B cell (primary cell): ENCODE data around the gene NHLRC1. TPM values are rescaled to one million over a fixed set of nuclear protein-coding genes. Genes with fewer than 3 reads are reported as not detected.

Experiments used
- ATAC-seq: fragments of 200-7000 bp; cut with Tn5 transposase; one replicate; pipeline ENCODE4 v1.10.0; 2021; ENCODE audit warnings: low read depth, mild to moderate bottlenecking, moderate number of reproducible peaks, moderate library complexity
- CTCF ChIA-PET: fragments of 350-600 bp; sonication (Branson Sonifier 250); formaldehyde crosslinking; loops from one replicate; lab custom pipeline; 2021; ENCODE audit warnings: antibody characterized with exemption, inconsistent platforms; lab: Charles Lee
- POLR2A ChIA-PET: fragments of 350-600 bp; sonication (Branson Sonifier 250); formaldehyde crosslinking; loops from one replicate; lab custom pipeline; 2021; ENCODE audit warnings: antibody characterized with exemption; lab: Charles Lee
- DNase-seq: peaks from one replicate; pipeline ENCODE4 v3.0.0; 2013
- H2AFZ ChIP-seq: 2 replicates; pipeline ENCODE4 v1.6.1; 2012; ENCODE audit warnings: mild to moderate bottlenecking, low read depth, low read length; ENCODE audit not compliant: insufficient read depth, poor library complexity, severe bottlenecking
- H3K27ac ChIP-seq, 2 donors: 1 replicate in 1 of 2; 2 replicates in 1 of 2; pipeline ENCODE4 v1.5.1; 2012 to 2013; ENCODE audit warnings: low read length in 2 of 2, mild to moderate bottlenecking in 2 of 2, moderate library complexity in 1 of 2
- H3K27me3 ChIP-seq, 4 experiments: fragments of 200-600 bp in 1 of 4; sonication (generic) in 1 of 4; replicated peaks in 1 of 4; 1 replicate in 2 of 4; 2 replicates in 2 of 4; pipeline versions ENCODE4 v1.6.1 to v1.7.0; 2013 to 2016; ENCODE audit warnings: low read length in 3 of 4, mild to moderate bottlenecking in 2 of 4, mixed read lengths in 1 of 4, moderate library complexity in 1 of 4; ENCODE audit not compliant: insufficient read depth in 4 of 4, control insufficient read depth in 3 of 4; ENCODE audit errors: control extremely low read depth in 1 of 4
- H3K36me3 ChIP-seq, 2 experiments: replicated peaks in 1 of 2; 1 replicate in 1 of 2; 2 replicates in 1 of 2; pipeline versions ENCODE4 v1.6.1 to v1.7.1; 2013; ENCODE audit warnings: low read length in 1 of 2; ENCODE audit not compliant: insufficient read depth in 2 of 2, control insufficient read depth in 1 of 2; ENCODE audit errors: control extremely low read depth in 1 of 2, extremely low read depth in 1 of 2
- H3K4me1 ChIP-seq, 2 donors: fragments of 200-600 bp in 1 of 2; sonication (generic) in 1 of 2; 1 replicate in 1 of 2; 2 replicates in 1 of 2; pipeline versions ENCODE4 v1.5.1 to v1.6.1; 2013 to 2017; ENCODE audit warnings: low read length in 2 of 2; ENCODE audit not compliant: control insufficient read depth in 2 of 2, insufficient read depth in 2 of 2
- H3K4me2 ChIP-seq: replicated peaks from 2 replicates; pipeline ENCODE3; 2012; ENCODE audit warnings: mild to moderate bottlenecking, low read depth, low read length; ENCODE audit not compliant: poor library complexity, severe bottlenecking
- H3K4me3 ChIP-seq, 5 experiments: fragments of 200-600 bp in 1 of 5; sonication (generic) in 1 of 5; 1 replicate in 3 of 5; 2 replicates in 2 of 5; pipeline versions ENCODE4 v1.5.1 to v1.7.0; 2011 to 2016; ENCODE audit warnings: low read length in 4 of 5, mild to moderate bottlenecking in 4 of 5, low read depth in 2 of 5, control low read depth in 1 of 5, moderate library complexity in 1 of 5; ENCODE audit not compliant: insufficient read depth in 1 of 5; ENCODE audit errors: control extremely low read depth in 1 of 5, extremely low read depth in 1 of 5
- H3K79me2 ChIP-seq: fragments of 200-600 bp; sonication (generic); one replicate; pipeline ENCODE4 v1.6.0; 2016; ENCODE audit warnings: low read length; ENCODE audit not compliant: control insufficient read depth, insufficient read depth
- H3K9ac ChIP-seq: fragments of 200-600 bp; sonication (generic); 2 replicates; pipeline ENCODE4 v1.6.1; 2017; ENCODE audit warnings: mild to moderate bottlenecking, low read length, moderate library complexity
- H3K9me3 ChIP-seq, 3 donors: one replicate each; pipeline versions ENCODE4 v1.6.1 to v1.7.1; 2013; ENCODE audit warnings: low read length in 2 of 3; ENCODE audit not compliant: control insufficient read depth in 2 of 3, insufficient read depth in 1 of 3; ENCODE audit errors: control extremely low read depth in 1 of 3
- H4K20me1 ChIP-seq: 2 replicates; pipeline ENCODE4 v1.6.0; 2012; ENCODE audit warnings: mild to moderate bottlenecking, low read length; ENCODE audit not compliant: insufficient read depth, control insufficient read depth, poor library complexity, severe bottlenecking
- H3K27ac Mint-ChIP-seq: one replicate; pipeline ENCODE4 v1.8.0; 2021; ENCODE audit warnings: mixed read lengths
- H3K27me3 Mint-ChIP-seq: one replicate; pipeline ENCODE4 v1.8.0; 2021; ENCODE audit warnings: mixed read lengths
- H3K4me1 Mint-ChIP-seq: one replicate; pipeline ENCODE4 v1.8.0; 2021; ENCODE audit warnings: mixed read lengths
- H3K4me3 Mint-ChIP-seq: one replicate; pipeline ENCODE4 v1.8.0; 2021; ENCODE audit warnings: mixed read lengths
- H3K9me3 Mint-ChIP-seq: one replicate; pipeline ENCODE4 v1.8.0; 2022; ENCODE audit warnings: mixed read lengths; ENCODE audit not compliant: insufficient read depth
- CTCF ChIP-seq: fragments of 200-600 bp; IDR thresholded peaks from one replicate; pipeline ENCODE4 v1.8.0; 2022; ENCODE audit warnings: antibody characterized with exemption, mild to moderate bottlenecking
- EZH2 ChIP-seq: IDR thresholded peaks from 2 replicates; pipeline ENCODE4 v1.6.1; 2012; ENCODE audit warnings: borderline replicate concordance, low read depth, mild to moderate bottlenecking, moderate library complexity, low read length; ENCODE audit not compliant: insufficient read depth, poor library complexity, severe bottlenecking
- WGBS: methylation state at CpG from one replicate; pipeline ENCODE4 v1.1.5; 2013; ENCODE audit warnings: missing lambda C conversion rate; ENCODE audit not compliant: insufficient coverage; 5-methylcytosine and 5-hydroxymethylcytosine counted together
- intact Hi-C: fragments of 100-400 bp; cut with micrococcal nuclease; formaldehyde crosslinking; loops from one replicate; pipeline ENCODE4 v1.10.0; 2022
- polyA plus RNA-seq: library from polyadenylated mRNA; depleted of rRNA; stranded (reverse); fragments of >200 nt; gene quantifications from 2 replicates; pipeline ENCODE4 v1.2.3, GENCODE V29; 2012
- total RNA-seq, 2 donors: library from RNA; stranded (reverse); fragments of 120-200 nt in 1 of 2; gene quantifications; 1 replicate in 1 of 2; 2 replicates in 1 of 2; pipeline versions ENCODE4 v1.2.3 to v1.2.4, GENCODE V29; 2013 to 2022

NHLRC1 gene
- total and polyA plus RNA-seq, 2 donors (not counting 1 experiment from before 2014, with no cell fraction given), result 0.31 to 1.0 TPM

GRCh38 chr6:18076231-18076630 is 46.2 kb downstream of the NHLRC1 start:
- no peaks in the 10 kb centered on the region for H3K27me3 ChIP-seq
- H3K9ac ChIP-seq, result no peak overlapping the region
- no peak overlapping the region for H2AFZ ChIP-seq
- H3K4me1 ChIP-seq, result no peaks in the 10 kb centered on the region
- no peak overlapping the region for H3K27ac Mint-ChIP-seq
- ChIA-PET CTCF (no interaction called here), POLR2A (no interaction called here)
- no peaks in the 10 kb centered on the region for H3K4me1 Mint-ChIP-seq
- H4K20me1 ChIP-seq, result no peaks in the 10 kb centered on the region
- no peak overlapping the region for H3K4me3 ChIP-seq
- DNase-seq, result no peak
- H3K79me2 ChIP-seq, result no peaks in the 10 kb centered on the region
- peaks cover 4% of the 10 kb centered on the region for H3K9me3 Mint-ChIP-seq
- no peak overlapping the region for H3K27ac ChIP-seq
- no peak overlapping the region for H3K4me2 ChIP-seq
- no peaks in the 10 kb centered on the region for H3K36me3 ChIP-seq
- intact Hi-C loops, result no loop called here
- TF ChIP-seq EZH2 (no peak), CTCF (no peak)
- H3K9me3 ChIP-seq, result peaks cover 0 to 4% (median 3%) of the 10 kb centered on the region in 3 donors
- 95% methylated on average over 3 of the region's 4 CpGs for WGBS
- no peak overlapping the region for H3K4me3 Mint-ChIP-seq
- H3K27me3 Mint-ChIP-seq, result peaks cover 21% of the 10 kb centered on the region
- no peak for ATAC-seq

GRCh38 chr6:18072841-18073240 is 49.6 kb downstream of the NHLRC1 start:
- DNase-seq, result no peak
- Histone ChIP-seq H3K79me2 (no peaks in the 10 kb centered on the region), H2AFZ (no peak overlapping the region), H3K27ac (no peak overlapping the region), H3K4me3 (no peak overlapping the region), H3K9me3 (peaks cover 0 to 4% (median 3%) of the 10 kb centered on the region in 3 donors), H3K36me3 (no peaks in the 10 kb centered on the region), H3K27me3 (no peaks in the 10 kb centered on the region), H3K4me1 (no peaks in the 10 kb centered on the region), H3K9ac (no peak overlapping the region), H3K4me2 (no peak overlapping the region), H4K20me1 (no peaks in the 10 kb centered on the region)
- no peaks in the 10 kb centered on the region for H3K4me1 Mint-ChIP-seq
- ATAC-seq, result no peak
- intact Hi-C loops, result no loop called here
- H3K27ac Mint-ChIP-seq, result no peak overlapping the region
- H3K27me3 Mint-ChIP-seq, result peaks cover 15% of the 10 kb centered on the region
- ChIA-PET POLR2A (no interaction called here), CTCF (no interaction called here)
- no peak overlapping the region for H3K4me3 Mint-ChIP-seq
- no peak for TF ChIP-seq EZH2
- no peak for TF ChIP-seq CTCF
- H3K9me3 Mint-ChIP-seq, result peaks cover 4% of the 10 kb centered on the region
